Kidney tubule cell (primary cell): ENCODE results near the gene TAC3.

Experiments used
- DNase-seq: peaks from one replicate; pipeline ENCODE4 v3.0.0-alpha.2; 2018; ENCODE audit warnings: low spot score

Gene TAC3

GRCh38 chr12:57004651-57005050, 11.7 kb downstream of the TAC3 start:
- no peak for DNase-seq

GRCh38 chr12:57003395-57003794, 12.9 kb downstream of the TAC3 start:
- DNase-seq = no peak

- peak; percentile 71 for DNase-seq
Measured at GRCh38 chr12:57001448-57001906, 14.9 kb downstream of the TAC3 start.

GRCh38 chr12:57000393-57000792, 15.9 kb downstream of the TAC3 start:
- DNase-seq = peak; percentile 79

GRCh38 chr12:56999456-56999855, 16.9 kb downstream of the TAC3 start:
- DNase-seq = peak; percentile 43

GRCh38 chr12:56998981-56999380, 17.3 kb downstream of the TAC3 start:
- DNase-seq = no peak

- no peak for DNase-seq
Measured at GRCh38 chr12:56998316-56998715, 18.0 kb downstream of the TAC3 start.

GRCh38 chr12:56996793-56997545, 19.4 kb downstream of the TAC3 start:
- no peak for DNase-seq

GRCh38 chr12:56995930-56996496, 20.3 kb downstream of the TAC3 start:
- no peak for DNase-seq

- DNase-seq = no peak
Measured at GRCh38 chr12:56995201-56995929, 21.0 kb downstream of the TAC3 start.

GRCh38 chr12:56994231-56994746, 22.0 kb downstream of the TAC3 start:
- no peak for DNase-seq

- no peak for DNase-seq
Measured at GRCh38 chr12:56993346-56993745, 23.0 kb downstream of the TAC3 start.

- peak; percentile 17 for DNase-seq
Measured at GRCh38 chr12:56991319-56992246, 24.7 kb downstream of the TAC3 start.

- no peak for DNase-seq
Measured at GRCh38 chr12:56990648-56991318, 25.5 kb downstream of the TAC3 start.

GRCh38 chr12:56989861-56990610, 26.3 kb downstream of the TAC3 start:
- no peak for DNase-seq

GRCh38 chr12:56988207-56988739, 28.1 kb downstream of the TAC3 start:
- no peak for DNase-seq

GRCh38 chr12:56987551-56988053, 28.7 kb downstream of the TAC3 start:
- peak; percentile 72 for DNase-seq

- peak; percentile 26 for DNase-seq
Measured at GRCh38 chr12:56987011-56987410, 29.3 kb downstream of the TAC3 start.

- DNase-seq = peak; percentile 94
Measured at GRCh38 chr12:56985714-56986113, 30.6 kb downstream of the TAC3 start.

- DNase-seq = no peak
Measured at GRCh38 chr12:56983386-56983785, 32.9 kb downstream of the TAC3 start.
